HG02973 (cell line): Measurements from ENCODE around the gene PLXNA2.

ENCODE experiments used
- ATAC-seq: cut with Tn5 transposase; IDR thresholded peaks from one replicate; pipeline ENCODE4 v1.9.1; 2021; ENCODE audit warnings: moderate library complexity; ENCODE audit not compliant: unreplicated experiment

The PLXNA2 gene

DNA sequence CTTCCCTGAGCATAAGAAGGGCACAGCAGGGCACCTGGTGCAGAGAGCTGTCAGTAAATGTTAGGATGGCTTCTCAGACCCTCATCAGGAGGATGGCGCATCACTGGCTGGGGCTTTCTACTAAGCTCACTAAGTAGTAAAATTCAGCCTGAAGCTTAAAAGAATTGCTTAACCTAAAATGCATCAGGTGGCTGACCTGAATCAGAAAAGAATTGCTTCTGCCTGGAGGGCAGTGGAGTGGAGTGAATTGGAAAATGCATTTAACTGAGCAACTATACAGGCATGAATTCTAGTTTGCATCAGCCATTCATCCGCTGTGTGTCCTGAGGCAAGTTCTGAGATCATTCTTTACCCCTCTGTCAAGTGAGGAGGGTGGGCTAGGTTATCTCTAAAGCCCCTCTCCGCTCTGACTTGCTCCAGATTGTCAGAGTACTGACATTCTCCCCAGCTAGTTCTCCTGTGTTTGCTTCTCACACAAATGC lies 191.2 kb downstream of the PLXNA2 start:
- ATAC-seq = no peak

DNA sequence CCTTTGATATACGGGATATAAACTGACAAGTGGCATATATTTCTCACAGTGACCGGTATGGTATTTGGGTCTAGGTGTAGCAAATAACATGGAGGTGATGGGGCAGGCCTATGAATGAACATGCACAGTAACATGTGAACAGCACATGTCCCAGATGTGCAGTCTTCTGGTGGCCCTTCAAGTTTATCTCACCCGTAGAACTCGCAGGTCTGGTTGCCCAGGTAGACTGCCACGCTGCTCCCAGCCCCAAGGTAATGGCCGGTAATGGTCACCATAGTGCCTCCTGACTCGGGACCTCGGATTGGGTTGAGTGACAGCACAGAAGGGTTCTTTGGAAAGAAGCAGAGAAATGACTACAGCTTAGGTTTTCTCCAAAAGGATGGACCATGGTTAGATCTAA lies 192.0 kb downstream of the PLXNA2 start:
- ATAC-seq = no peak

DNA sequence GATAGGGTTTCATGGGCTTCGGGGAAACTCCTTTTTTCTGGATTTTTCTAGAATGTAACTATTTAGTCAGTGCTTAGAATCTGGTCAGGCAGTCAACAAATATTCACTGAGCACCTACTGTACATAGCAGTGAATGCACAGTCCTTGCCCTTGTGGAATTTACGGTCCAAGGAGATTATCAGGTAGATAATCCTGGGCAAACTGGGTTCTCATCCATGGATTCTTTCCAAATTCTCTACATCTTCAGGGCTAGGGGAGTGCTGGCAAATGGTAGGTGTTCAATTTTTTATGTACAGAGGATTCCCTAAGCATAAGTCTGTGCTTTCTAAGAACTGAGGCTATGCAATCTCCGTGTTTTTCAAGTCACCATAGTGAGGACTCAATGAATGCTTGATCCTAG lies 192.5 kb downstream of the PLXNA2 start:
- ATAC-seq = no peak

DNA sequence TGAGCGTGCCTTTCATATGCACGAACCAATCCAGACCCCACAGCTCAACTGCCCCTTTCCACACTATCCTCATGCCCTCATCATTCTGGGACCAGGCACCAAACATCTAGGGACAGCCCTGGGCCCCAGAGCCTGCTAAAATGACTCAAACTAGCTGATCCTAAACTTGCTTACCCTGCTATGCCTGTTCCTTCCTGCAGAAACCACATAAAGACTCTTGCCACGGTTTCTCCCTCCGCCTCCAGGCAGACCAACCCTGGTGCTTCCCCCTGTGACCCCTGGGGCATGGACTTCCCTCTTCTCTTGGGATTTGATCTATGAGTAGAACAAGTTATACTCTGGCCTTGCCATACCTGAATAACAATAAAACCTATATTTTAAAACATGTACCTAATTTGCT lies 195.3 kb downstream of the PLXNA2 start:
- ATAC-seq = no peak

DNA sequence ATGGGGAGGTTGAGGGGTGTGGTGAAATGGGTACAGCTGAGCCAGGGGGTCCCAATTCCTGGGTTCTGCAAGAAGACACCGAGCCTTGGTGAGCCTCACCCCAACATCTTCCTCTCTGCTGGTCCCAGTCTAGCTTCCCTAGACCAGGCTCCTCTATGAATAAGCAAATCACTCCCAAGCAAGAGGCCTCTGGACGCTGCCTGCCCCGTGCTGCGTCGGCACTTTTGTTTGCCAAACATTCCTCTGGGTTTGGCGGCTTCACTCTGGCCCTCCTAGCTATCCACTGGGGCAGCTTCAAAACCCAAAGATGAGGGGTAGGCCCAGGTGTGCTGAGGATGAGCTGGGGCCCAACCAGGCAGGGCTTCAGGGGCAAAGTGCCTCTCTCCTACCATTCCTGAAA lies 196.2 kb downstream of the PLXNA2 start:
- ATAC-seq = no peak

DNA sequence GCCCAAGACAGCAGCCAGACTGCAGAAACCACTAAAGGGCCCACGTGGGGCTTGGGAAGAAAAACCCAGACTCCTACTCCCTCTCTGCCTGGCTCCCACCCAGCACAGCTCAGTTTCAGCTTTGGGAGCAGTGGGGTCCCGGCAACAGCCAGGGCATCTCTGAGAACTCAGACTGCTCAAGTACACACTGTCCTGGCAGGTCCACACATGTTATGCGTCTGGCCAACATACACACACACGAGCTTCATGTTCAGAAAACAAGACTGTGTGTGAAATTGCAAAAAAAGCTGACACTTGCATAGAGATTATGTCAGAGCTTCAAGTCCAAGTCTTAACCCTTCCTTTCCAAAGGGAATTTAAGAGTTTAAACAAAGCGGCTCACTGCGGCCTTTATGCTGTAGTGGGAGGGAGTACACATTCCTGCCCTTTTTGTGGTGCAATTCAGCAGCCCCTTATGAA lies 196.7 kb downstream of the PLXNA2 start:
- ATAC-seq = no peak

DNA sequence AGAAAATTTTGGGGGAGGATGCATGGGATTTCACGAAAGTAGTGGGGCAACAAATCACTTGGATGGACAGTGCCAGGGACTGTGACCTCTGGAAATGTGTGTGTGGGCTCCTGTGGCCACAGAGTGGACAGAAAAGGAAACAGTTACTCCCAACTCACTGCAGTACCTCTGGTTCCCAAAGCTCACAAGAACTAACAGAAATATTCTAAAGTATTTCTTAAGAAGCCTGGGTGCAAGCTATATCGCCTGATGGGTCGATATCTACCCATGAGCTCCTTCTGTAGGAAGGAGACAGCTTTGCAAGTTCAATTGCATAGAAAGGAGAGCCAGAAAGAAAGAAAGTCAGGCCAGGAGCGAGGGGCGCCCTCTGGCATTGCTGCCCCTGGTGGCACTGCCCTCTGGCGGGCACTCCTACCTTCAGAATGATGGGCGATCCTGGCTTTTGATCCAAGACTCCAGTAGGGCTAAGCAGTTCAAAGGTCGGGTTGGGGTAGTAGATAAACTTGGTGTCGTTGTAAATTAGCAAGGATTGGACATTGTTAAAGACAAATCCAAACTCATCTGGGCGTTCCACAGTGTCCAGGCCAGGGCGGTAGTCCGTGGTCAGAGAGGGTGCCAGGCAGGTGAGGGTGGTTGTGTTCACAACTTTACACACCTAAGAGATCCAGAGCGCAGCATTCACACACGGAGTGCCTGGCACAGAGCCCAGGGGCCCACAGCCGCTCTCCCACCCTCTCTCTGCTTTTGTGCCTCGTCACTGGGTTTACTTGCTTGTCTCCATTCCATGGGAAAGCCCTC lies 198.5 kb downstream of the PLXNA2 start:
- no peak for ATAC-seq

DNA sequence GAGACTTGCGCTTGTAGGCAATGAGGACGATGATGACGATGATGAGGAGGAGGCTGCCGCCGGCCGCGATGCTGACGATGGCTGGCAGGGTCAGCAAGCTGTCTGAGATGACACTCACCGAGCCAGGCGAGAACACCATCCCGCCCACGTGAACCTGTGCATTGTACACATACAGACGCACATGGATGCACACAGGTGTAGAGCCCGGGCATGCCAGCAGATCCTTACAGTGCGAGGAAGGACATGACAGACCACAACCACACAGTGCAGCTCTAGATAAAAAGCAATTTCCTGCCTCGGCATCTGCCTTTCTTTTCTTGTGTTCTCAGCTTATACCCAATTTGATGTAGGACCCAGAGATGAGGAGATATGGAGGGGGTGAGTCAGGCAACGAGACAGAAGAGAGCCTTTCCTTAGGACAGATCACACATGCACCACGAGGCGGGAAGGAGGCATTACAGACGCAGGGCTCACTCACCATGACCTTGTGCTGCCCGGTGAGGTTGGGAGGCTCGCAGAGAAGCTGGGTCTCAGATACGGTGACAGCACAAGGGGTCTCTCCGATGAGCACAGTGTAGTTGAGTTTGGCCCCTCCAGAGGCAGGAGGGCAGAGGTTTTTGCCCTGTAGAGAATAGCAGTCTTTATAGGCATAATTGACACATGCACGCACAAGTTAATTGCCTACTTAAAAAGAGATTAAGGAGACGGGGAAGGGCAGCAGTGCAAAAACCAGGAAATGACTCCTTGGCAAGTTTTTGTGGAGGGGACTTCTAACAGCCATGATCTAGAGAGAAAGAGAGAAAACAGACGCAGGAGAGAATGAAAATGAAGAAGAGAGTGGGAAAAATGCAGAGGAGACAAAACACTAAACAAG lies 199.4 kb downstream of the PLXNA2 start:
- no peak for ATAC-seq

DNA sequence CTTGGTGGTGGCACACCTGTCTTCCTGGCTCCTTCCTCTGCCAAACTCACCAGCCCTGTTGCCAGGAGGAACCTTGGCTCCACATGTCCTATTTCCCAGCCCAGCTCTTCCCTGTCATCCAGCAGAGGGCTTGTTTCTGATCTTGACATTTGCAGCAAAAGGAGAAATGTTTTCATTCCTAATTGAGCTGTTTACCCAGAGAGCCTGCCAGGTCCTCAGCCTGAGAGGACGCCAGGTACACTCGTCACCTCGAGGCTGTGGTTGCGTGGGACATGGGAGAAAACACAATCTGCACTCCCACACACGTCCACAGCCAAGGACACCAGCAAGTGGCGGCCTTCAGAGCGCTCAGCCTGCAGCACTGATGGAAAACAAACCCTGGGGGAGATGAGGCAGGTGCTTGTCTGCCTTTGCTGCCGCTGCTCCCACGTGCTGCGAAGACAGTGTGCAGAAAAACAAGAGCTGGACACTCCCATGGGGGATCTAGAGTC lies 200.4 kb downstream of the PLXNA2 start:
- ATAC-seq = no peak

DNA sequence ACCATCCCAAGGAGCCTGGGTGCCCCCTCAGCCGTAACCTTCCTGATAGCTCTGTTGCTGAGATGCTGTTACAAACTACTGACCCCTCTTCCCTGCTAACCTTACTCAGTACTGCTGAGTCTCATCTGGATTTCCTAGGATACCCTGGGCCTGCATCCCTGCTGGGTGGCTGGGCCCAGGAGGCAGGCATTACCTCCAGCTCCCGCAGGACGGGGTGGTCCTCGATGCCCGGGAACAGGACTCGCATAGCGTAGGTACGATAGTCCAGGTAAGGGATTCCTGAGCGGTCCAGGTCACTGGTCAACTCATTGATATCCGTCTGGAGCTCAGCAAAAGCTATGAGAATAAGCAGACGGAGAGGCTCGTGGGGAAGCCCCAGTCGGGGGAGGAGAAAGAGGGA lies 201.3 kb downstream of the PLXNA2 start:
- ATAC-seq = no peak

DNA sequence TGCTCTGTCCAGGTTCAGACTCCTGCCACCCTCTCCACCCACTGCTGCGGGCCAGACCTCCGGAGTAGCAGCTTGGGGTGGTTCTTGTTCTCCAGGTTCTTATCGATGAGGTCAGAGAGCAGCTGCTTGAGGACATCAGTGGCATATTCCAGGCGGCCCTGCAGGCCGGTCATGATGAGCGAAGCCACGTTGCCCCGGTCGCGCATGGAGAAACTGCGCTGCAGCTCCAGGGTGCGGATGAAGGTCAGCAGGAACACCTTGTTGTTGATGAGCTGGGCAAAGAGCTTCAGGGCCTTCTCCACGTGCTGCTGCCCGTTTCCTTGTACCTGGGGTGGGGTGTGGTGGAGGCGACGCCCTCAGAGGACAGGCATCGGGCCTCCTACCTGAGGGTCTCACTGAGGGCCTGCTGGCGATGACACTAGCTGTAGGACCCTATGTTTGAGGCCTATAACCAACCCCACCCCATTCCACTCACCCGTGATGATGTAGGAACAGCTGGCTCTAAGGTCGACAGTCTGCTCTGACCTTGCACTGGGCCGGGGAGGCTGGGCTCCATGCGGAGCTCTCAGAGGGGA lies 202.1 kb downstream of the PLXNA2 start:
- no peak for ATAC-seq

DNA sequence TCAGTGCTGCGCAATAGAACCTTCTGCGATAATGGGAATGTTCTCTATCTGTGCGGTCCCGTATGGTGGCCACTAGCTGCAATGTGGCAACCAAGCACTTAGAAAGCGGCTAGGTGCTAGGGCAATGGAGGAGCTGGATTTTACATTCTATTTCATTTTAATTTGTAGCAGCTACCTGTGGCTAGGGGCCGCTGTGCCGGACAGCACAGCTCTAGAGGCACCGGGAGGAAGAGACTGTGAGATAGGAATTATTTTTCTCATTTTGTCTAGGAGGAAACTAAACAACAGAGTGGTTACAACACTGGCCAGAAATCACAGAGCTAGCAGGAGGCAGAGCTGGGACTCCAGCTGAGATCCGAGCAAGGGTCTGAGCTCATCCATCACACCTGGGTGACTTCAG lies 202.7 kb downstream of the PLXNA2 start:
- no peak for ATAC-seq

DNA sequence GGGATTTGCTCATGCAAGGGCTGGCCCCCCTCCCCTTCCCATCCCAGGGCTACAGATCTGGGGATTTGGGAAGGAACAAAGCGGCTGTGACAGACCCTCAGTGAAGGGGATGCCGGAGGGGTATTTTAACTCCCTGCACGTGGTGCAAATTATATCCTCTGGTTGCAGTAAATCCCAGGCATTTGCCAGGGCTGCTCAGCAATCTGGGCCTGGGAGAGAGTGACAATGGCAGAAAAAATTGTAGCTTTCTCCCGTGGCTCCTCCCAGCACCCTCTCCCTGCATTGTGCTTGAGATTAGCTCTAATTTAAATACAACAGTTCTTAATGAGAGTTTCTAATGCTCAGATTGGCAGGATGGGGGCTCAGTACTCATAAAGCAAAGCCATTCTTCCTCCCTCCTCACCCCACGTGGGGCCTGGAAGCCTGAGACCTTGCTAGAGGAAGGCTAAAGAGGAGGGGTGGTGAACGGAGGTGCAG lies 203.3 kb downstream of the PLXNA2 start:
- ATAC-seq = no peak

DNA sequence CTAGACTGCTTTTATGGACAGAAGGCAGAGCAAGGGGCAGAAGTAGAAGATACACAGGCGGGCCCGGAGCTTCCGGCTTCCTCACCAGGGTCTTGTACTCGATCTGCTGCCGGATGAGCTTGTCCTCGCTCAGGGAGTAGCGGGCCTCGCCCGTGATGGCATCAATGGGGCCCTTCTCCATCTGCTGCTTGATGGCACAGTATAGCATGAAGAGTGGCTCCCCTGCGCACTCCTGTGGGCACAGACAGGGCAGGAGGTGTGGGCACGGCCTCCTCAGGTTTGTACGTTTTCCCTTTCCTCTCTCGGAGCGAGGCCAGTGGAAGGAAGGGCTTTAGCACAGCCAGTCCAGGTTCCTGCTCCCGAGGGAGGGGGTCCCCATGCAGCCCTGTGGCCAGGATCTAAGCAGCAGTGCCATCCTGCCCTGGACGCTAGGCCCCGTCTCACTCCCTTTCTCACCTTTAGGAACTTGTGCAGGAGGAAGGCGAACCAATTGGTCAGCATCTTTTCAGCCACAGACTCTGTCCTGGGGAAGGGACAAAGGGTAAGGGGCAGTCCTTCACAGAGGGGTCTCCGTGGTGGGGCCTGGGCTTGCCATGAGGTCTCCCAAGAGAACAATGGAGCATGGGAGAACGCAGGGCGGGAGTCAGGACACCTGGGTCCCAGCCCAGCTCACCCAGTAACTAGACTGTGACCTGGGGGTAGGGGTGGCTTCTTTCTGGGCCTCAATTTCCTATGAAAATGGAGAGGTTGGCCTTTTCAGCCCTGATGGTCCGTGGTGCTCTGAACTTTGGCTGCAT lies 204.4 kb downstream of the PLXNA2 start:
- no peak for ATAC-seq

DNA sequence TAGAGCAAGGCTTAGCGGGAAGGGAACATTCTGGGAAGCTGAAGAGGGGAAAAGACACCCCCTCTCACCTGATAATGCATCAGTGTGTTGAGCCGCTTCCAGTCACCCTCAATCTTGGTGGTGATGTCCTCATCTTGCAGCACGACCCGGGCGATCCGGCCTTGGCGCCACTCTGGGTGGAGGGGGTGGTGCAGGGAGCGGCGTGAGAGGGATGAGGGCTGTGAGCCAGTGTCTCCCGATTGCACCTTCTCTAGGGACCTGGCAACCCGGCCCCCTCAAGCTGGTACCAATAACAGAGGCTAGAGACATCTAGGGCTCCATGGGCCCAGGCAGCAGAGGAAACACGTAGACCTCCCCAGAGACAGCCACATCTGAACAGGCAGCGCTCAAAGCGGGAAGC lies 205.9 kb downstream of the PLXNA2 start:
- no peak for ATAC-seq

DNA sequence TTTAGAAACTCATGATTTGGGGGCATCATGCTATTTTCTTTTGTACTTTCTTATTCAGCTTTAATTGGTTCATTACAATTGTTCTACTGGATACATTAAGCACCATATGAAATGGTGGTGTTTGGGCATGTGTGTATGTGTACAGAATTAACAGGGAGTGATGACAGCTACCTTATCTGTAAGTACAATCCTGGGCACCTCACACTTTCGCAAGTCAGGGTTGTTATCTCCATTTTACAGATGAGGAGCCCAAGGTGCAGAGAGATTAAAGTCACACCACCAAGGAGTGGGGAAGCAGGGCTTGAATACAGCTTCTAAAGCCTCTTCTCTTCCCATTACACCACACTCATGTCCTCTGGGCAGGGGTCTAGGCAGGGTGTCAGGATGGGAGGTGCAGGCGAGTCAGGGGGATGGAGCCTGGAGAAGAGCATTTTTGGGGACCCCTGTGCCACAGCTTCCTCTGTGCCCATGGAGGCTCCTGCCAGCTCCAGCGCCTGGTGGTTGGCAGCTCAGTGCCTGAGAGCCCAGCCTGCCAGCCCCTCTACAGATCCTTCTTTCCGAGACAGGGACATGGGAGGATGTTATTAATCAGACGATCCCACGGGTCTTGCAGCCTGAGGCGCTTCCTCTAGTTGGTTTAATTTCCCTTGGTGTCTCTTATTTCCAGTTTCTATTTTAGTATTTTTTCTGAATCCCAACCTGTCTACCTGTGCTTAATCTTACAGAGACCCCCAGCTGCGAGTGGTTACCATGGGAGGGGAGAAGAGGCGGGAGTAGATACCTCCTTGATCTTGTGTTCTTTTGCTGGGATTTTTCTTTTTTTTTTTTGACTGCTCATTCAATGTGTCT lies 207.0 kb downstream of the PLXNA2 start:
- ATAC-seq = no peak

DNA sequence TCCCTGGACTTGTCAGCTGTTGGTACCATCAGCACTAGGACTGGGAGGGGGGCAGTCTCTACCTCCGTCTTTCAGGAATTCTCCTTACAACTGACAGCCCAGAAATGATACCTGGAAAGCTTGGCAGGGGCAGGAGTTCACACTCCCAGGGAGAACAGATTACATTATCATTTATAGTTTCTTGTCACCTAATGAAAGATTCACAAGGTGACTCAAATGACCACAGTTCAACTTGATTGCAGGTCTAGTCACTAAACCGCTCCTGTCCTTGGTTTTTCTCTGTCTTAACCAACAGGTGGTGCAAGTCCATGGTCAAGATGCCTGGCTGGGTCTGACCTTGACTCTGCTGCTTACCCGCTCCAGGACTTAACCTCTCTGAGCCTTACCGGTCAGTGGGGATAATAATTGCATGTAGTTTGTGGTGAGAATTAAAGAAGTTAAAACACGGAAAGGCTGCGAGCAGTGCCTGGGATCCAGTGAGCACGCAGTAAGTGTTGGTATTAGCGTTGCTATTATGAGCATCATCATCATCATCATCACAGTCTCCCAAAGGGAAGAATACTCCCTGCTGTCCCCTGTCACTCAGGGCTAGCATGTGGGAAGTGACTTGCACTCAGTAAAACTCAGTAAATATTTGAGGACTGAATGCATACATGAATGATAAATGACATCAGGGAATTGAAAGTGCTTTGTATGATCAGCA lies 207.9 kb downstream of the PLXNA2 start:
- ATAC-seq = no peak

DNA sequence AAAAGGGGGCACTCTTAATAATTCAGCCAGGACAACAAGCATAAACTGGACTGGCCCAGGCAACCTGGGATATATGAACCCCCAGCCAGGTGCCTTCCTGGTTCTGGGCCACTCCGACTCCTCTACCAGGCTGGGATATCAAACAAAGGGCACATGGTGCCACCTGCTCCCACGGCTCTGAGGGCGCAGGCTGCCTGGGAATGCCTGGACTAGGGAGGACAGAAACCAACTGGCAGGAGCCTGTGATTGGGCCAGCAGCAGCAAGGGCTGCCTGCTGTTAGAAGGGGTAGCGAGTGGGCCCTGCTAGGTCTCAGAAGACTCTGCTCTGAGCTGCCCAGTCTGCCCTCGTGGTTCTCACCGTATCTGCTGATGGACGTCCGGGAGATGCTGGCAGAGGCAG lies 210.0 kb downstream of the PLXNA2 start:
- ATAC-seq = no peak

DNA sequence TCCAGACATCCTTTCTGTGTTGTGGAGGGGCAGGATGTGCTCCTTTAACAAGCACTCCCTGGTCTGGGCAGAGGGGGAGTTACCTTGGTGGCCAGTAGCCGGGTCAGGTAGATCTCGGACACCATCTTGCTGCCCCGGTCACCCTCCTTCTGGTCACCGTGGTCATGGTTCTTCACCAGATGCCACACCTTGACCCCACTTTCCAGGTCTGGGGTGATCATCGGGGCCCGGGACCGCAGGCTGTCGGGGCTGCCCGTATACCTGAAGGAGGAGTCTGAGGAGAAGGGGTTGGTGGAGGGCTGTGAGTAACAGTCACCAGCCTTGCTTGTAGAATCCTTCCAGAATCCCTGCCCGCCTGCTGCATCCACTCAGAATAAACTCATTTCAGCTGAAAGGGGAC lies 210.9 kb downstream of the PLXNA2 start:
- no peak for ATAC-seq
